NCI-H446 (cell line): ENCODE results near the gene DNAI7.
A peak's percentile ranks its signal among the peaks of the same experiment; 100 is the strongest.

Source experiments
- DNase-seq, 2 experiments: peaks; one replicate each; lab custom pipeline; 2025; lab: John Stamatoyannopoulos, UW

DNAI7 gene

DNA sequence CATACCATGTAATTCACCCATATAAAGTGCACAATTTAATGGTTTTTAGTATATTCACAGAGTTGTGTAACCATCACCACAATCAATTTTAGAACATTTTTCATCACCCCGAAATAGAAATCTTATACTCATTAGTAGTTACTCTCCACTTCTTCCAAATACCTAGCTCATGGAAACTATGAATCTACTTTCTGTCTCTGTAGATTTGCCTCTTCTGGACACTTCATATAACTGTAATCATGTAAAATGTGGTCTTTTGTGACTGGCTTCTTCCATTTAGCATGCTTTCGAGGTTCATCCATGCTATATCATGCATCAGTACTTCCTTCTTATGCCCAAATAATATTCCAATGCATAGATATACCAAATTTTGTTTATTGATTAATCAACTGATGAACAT is 10.8 kb downstream of the DNAI7 start:
- DNase-seq, result no peak

DNA sequence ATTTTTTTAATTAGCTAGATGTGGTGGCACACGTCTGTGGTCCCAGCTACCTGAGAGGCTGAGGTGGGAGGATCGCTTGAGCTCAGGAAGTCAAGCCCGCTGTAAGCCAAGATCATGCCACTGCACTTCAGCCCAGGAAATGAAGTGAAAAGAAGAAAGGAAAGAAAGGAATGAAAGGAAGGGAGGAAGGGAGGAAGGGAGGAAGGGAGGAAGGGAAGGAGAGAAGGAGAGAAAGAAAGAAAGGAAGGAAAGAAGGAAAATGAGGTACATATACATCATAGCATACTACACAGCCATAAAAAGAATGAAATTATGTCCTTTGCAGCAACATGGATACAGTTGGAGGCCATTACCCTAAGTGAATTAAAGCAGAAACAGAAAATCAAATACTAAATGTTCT is 12.2 kb downstream of the DNAI7 start:
- DNase-seq, result no peak

DNA sequence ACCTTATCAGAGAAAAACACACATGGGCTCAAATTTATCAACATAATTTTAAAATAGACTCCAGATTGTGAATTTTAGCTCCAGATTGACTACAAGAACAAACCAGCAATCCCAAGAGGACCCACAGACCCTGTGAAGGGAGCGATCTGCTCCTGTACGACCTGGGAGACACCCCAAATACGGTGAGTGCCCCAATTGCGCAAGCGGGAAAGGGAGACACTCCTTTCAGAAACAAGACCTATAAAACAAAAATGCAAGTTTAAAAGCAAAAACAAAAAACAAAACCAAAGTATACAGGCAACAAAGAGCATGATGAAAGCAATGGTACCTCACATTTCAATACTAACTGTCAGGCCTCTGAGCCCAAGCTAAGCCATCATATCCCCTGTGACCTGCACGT is 32.1 kb downstream of the DNAI7 start:
- no peak for DNase-seq

DNA sequence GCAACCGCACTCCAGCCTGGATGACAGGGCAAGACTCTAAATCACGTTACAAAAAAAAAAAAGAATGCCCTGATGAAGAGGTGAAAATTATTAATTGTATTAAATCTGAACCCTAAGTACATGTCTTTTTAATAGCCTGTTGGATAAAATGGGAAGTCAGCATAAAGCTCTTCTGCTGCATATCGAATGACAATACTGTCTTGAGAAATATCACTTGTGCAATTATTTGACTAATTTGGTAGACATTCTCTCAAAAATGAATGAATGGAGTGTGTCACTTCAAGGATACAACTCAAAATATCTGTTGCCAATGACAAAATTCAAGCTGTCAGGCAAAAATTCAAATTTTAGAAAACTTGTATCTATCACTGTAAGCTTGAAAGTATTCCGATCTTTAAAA is 38.9 kb downstream of the DNAI7 start:
- DNase-seq, result no peak

DNA sequence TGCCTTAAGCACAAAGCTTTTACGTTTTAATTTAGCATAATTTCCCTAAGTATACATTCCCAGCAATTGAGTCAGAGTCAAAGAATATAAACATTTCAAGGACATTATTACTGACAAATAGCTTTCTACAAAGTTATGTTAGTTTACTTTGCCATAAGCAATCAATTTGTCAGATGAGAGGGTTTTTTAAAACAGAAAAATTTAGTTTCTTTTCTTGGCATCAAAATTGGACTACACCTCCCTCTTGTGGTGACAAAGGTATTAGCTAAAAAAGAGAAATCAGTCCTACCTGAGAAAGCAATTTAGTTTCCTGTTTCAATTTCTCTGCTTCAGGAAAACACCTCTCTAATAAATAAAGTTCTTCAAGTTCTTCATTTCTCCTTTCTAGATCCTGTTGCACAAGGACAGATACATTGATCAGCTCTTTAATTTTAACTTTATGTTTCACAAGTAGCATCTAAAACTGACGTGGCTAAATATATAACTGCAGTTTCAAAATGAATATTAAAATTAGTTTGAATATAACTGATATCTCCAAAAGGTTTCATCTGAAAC is 39.9 kb downstream of the DNAI7 start:
- DNase-seq, result peak in 1 of 2 experiments; percentile 16

DNA sequence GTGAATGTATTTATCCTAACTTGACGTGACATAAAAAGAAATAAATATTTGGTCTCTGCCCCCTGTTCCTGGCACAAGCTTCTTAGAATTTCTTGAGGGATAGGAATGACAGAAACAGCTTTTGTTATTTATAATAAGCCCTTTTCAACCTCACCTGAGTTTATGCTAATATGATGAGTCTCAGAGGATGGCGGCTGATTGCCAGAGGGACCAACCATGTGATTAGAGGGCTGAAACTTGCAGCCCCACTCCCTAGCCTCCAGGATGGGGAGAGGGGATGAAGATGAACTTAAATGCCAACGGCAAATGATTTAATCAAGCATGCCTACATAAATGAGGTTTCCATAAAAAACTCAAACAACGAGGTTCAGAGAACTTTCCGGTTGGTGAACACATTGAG is 42.9 kb downstream of the DNAI7 start:
- no peak for DNase-seq

DNA sequence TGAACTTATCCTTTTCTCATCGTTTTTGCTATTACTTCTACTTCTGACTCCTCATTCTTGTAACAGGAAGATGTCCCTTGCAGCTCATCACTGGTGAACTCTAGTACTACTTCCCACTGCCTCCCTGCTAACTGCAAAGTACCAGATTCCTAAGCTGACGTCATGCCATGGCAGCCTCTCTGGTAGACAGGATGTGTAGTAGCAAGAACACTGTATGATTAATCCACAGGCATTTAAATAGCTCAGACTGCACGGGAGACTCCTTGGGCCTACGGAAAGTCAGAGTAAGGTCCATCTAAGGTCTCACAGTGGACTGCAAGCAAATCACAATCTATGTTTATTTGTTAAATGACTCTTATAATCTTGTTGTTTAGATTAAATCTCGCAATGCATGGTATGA is 43.5 kb downstream of the DNAI7 start:
- DNase-seq, result no peak

DNA sequence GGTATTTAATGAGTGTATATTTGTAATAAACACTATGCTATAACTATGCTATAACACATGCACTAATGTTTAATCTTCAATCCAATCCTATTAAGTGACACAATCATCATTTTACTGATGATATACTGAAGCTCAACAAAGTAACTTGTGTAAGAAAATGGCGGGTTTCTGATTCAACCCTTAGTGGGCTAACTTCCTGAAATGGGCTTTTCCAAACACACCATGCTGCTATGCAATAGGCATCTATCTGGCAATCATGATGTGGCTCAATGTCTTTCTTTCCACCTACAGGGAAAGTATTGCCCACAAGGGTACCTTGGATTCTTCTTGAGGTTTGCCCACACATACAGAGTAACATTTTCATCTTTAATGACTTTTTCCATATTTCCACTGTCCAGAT is 48.3 kb downstream of the DNAI7 start:
- DNase-seq, result no peak

DNA sequence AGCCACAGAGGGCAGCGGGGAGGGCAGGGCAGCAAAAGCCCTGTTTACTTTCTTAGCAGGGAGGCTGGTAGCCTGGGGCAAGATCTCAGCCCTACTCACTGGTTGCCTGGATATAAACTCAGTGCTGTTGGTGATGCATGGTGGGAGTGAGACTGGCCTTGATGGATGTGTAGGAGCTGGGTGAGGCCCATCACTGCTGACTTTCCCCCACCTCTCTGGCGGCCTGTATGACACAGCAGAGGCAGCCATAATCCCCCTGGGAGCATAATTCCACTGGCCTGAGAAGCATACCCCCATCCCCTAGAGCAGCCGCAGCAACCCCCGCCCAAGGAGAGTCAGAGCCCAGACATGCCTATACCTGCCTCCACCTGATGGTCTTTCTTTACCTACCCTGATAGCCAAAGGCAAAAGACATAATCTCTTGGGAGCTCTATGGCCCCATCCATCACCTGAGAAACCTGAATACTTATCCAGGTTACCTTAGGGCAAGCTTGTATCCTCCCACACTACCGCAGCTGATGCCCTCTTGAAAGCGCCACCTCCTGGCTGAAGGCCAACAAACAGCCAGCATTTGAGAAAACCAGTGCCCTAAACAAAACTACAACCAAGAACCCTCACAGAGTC is 59.3 kb downstream of the DNAI7 start:
- DNase-seq, result no peak

DNA sequence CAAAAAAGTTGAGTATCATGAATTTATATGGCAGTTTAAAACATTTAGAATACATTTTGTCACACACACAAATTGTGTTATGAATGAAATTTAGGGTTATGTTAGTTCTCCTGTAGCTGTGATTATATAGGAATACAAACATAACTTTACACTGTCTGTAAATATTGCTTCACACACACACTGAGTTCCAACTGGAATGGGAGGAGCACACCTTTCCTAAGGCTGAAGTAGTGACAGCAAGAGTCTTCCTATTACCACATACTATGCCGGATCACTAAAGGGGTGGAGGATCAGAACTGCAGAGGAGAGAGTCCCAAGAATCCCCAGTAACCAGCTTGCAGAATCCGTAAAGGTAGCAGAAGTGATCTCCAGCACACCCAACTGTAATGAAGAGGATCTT is 63.7 kb downstream of the DNAI7 start:
- no peak for DNase-seq

DNA sequence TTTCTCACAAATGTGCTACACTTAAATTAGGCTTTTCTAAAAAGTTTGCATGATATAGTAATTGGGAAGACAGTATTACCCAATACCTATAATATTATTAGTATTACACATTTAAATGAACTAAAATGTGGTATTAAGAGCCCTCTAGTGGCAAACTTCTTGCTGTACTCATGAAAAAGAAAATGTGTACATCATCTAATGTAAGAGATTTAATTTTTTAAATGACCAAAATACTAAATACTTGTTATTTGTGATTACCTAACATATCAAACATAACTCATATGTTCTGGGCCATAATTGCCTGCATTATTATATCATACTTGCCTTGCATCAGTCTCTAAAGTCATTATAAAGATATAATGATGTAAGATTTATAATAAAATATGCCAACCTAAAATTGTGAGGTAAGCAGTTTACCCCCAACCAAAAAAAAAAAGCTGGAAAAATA is 64.2 kb downstream of the DNAI7 start:
- peak in 1 of 2 experiments; percentile 58 for DNase-seq

DNA sequence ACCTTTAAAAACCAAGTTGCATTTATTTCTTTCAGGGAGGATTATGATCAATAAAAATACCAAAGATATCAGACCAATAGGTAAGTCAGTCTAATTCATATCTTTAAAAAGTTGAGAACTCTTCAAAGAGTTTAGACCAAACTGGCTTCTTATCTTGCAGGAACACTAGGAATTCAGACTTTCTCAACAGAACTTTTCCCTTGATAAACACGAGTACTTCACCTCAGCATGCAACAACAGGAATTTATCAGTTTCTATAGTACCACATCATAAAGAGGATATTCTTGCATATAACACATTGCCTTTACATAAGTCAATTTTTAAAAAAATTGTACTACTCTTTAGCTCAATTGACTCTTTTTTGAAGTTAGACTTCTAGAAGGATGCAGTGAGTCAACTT is 68.2 kb downstream of the DNAI7 start:
- no peak for DNase-seq

DNA sequence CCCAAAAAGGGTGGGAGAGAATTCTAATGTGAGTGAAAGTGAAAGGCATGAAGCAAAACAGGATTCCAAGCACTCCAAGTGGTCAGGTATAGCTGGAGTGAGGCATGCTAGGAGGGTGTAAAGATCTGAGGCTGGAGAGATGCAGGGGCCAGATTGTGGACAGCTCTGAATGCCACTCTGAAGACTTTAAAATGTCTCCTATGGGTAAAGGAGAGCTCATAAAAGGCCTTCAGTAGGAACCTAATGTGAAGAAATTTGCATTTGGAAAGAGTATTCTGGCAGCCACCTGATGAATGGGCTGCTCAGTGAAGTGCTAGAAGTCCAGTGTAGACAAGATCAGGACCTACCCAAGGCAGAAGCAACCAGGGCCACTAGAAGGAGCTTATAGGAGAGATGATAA is 68.9 kb downstream of the DNAI7 start:
- DNase-seq, result no peak

DNA sequence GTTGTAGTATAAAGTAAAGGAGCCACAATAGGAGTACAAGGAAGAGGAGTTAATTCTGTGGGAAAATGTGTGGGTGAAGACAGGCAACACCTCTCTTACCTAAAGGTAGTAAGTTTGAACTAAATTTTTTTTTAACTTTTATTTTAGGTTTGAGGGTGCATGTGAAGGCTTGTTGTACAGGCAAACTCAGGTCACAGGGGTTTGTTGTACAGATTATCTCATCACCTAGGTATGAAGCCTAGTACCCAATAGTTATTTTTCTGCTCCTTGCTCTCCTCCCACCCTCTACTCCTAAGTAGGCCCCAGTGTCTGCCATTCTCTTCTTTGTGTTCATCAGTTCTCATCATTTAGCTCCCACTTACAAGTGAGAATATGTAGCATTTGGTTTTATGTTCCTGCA is 70.5 kb downstream of the DNAI7 start:
- DNase-seq, result no peak

DNA sequence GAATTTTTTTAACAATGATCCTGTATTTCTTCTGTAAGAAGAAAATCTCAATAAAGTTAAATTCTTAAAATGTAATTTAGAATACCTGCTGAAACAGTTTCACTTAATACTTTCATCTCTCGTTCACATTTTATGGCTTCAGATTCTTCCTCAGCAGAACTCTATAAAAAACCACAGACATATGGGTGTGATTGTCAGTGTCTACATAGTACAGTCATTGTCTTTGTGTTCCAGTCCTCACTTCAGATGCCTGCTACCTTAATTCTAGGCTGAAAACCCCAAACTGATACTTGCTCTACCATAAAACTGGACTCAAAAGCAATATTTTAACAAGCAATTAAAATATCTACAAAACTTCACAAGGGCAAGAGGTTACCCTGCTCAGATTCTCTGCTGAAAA is 71.8 kb downstream of the DNAI7 start:
- DNase-seq, result no peak

DNA sequence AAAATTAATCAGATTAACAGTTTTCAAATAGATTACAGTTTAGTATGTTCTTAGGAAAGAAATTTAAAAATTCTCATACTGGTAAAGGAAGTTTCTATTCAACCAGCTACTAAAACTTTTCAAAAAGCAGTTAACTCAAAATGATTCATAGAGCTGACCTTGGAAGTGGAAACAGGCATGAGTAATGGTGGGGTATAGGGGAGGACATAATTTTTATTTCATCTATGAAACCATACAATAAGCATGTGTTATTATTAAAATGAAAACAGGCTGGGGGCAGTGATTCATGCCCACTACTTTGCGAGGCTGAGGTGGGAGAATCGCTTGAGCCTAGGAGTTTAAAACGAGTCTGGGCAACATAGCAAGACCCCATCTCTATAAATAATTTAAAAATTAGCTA is 73.0 kb downstream of the DNAI7 start:
- no peak for DNase-seq

DNA sequence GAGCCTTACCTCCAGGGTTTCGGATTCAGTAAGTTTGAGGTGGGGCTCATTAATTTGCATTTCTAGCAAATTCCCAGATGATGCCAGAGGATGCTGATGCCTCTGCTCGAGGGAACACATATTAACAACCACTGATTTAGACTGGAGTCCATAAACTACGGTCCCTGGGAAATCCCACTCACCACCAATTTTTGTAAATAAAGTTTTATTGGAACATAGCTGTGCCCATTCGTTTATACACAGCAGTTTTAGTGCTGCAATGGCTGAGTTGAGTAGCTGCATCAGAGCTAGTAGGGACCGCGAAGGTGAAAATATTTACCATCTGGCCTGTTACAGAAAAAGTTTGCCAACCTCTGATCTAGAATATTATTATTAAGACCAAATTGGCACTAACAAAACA is 73.8 kb downstream of the DNAI7 start:
- DNase-seq, result no peak

DNA sequence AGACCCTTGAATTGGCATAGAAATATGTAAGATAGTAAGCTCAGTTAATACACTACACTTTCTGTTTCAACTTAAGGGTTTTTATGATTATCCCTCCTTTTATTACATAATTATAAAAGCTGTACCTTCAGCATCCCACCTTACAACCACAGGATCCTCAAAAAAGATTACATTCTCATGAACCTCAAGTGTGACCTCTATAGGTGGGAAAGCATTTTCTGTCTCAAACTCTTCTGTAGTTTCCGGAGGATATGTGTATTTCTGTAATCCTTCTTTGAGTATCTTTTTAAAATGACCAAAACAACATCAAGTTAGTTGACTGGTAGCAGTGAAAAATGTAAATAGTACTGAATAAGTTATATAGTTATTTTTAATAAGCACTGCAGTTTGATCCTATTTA is 75.9 kb downstream of the DNAI7 start:
- no peak for DNase-seq

DNA sequence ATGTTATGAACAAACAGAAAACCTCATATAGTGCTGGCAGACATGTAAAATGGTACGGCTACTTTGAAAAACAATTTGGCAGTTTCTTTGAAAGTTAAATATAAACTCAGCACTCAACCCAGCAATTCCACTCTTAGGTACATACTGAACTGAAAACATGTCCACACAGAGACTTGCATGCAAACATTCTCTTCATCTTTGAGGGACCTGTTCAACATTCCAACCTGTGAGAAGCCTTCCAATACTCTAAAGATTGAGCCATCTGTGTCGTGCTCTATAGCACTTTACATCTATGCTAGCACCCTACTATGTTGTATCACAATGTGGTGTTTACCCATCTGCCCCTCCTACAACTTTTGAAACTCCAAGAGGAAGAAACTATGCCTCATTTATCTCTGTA is 79.3 kb downstream of the DNAI7 start:
- DNase-seq, result no peak

DNA sequence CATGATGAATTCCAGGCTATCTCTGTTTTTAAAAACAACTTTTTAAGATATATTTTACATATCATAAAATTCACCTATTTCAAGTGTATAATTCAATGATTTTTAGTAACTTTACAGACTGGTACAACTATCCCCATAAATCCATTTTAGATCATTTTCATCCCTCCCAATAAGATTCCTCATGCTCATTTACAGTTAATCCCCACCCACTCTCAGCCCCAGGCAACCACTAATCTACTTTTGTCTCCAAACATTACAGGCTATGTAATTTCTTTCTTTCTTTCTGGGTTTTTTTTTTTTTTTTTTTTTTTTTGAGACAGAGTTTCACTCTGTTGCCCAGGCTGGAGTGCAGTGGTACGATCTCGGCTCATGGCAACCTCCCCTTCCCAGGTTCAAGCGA is 81.3 kb downstream of the DNAI7 start:
- DNase-seq, result no peak

DNA sequence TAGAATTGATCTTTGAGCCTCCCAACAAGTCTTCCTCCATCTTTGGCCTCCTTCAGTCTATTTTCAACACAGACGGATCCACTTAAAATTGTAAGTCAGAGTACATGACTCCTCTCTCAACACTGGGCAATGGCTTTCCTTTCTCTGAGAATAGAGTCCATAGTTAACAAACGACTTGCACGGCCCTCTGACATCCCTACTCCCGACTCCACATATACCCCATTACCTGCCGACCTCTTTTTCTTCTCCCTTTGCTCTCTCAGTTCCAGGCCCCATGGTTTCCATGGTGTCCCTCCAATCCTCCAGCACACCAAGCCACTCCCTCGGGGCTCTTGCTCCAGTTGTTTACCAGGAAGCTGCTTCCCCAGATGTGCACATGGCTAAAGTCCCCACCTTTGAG is 84.7 kb downstream of the DNAI7 start:
- no peak for DNase-seq

DNA sequence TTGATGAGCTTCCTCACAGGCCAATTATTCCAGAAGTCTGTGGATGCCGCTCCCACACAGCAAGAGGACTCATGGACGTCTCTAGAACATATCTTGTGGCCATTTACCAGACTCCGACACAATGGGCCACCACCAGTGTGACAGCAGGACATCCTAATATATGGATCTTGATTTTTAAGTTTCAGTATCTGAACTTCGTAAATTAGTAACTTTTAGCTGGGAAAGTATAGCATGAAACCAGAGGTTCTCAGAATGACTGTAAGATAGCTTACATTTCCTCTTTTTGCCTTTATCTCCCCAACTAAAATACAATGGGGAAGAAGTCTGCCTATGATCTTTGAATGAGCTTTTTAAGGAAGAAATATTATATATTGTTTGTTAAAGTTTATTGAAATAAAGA is 87.0 kb downstream of the DNAI7 start:
- no peak for DNase-seq

DNA sequence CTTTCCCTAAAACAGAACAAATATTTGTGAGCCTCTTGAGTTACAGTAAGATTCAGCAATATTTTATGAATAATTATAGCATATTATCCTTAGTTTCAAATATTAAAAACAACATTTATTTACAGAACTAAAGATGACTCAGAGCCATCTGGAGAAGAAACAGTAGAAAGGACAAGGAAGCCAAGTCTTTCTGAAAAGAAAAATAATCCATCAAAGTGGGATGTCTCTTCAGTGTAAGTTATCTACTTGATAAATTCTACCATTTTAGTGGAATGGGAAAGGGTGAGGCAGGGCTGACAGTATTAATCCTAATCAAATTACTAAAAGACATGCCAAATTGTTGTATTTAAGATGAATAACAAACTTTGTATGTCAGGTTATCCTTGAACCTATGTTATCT is 88.1 kb downstream of the DNAI7 start:
- peak in 1 of 2 experiments; percentile 6 for DNase-seq

DNA sequence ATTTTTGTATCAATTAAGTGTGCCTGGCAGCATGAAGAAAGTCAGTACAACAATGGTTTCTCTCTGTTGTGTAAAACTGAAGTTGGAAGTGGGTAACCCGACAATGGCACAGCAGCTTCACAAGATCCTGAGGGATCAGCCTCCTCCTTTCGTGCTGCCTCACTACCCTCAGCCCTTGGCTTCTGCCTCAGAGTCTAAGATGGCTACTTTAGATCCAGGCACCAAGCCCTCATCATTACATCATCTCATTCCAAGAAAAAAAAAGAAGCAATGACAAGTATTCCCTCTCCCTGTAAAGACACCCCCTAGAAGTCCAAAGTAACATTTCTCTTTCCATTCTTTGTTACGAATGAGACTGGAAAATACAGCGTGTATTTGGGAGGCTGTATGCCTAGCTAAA is 92.6 kb downstream of the DNAI7 start:
- DNase-seq, result no peak

DNA sequence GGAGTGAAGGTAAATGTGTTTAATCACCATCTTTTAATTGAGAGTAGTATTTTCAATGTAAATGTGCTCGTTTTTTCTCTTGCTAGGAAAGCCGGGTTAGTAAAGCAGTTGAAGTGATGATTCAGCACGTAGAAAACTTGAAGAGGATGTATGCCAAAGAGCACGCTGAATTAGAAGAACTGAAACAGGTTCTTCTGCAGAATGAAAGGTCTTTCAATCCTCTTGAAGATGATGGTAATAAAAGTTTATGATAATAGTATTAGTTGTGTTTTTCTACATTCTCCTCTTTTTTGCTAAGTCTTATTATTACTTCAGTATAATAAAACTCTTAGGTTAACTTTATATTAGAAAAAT is 93.9 kb downstream of the DNAI7 start:
- DNase-seq, result no peak
